Smooth muscle cell (in vitro differentiated cells): Measurements from ENCODE around the gene SLX4. TPM values are rescaled to one million over a fixed set of nuclear protein-coding genes. Genes with fewer than 3 reads are reported as not detected.

ENCODE experiments used
- DNase-seq: peaks from one replicate; lab custom pipeline; 2025; ENCODE audit not compliant: unreplicated experiment; lab: John Stamatoyannopoulos, UW
- H2AFZ ChIP-seq: fragments of 200-600 bp; sonication (generic); 2 replicates; pipeline ENCODE4 v1.6.0; 2016; ENCODE audit warnings: antibody characterized with exemption, low read depth, mild to moderate bottlenecking
- H3F3A ChIP-seq: fragments of 200-600 bp; sonication (generic); 2 replicates; pipeline ENCODE4 v1.6.0; 2017; ENCODE audit warnings: antibody characterized with exemption, low read depth
- H3K27ac ChIP-seq: fragments of 200-600 bp; sonication (generic); 2 replicates; pipeline ENCODE4 v1.5.1; 2016; ENCODE audit warnings: low read depth, mild to moderate bottlenecking
- H3K27me3 ChIP-seq: fragments of 200-600 bp; sonication (generic); 2 replicates; pipeline ENCODE4 v1.6.1; 2016; ENCODE audit warnings: low read depth, mild to moderate bottlenecking
- H3K36me3 ChIP-seq: fragments of 200-600 bp; sonication (generic); 2 replicates; pipeline ENCODE4 v1.5.1; 2016; ENCODE audit warnings: low read depth
- H3K4me1 ChIP-seq: fragments of 200-600 bp; sonication (generic); 2 replicates; pipeline ENCODE4 v1.5.1; 2016; ENCODE audit warnings: low read depth
- H3K4me2 ChIP-seq: fragments of 200-600 bp; sonication (generic); 2 replicates; pipeline ENCODE4 v1.6.0; 2016; ENCODE audit warnings: mild to moderate bottlenecking
- H3K4me3 ChIP-seq: fragments of 200-600 bp; sonication (generic); 2 replicates; pipeline ENCODE4 v1.5.1; 2016; ENCODE audit warnings: mild to moderate bottlenecking
- H3K79me2 ChIP-seq: fragments of 200-600 bp; sonication (generic); 2 replicates; pipeline ENCODE4 v1.6.0; 2016; ENCODE audit warnings: low read depth, mild to moderate bottlenecking
- H3K9ac ChIP-seq: fragments of 200-600 bp; sonication (generic); 2 replicates; pipeline ENCODE4 v1.6.0; 2016; ENCODE audit warnings: low read depth
- H3K9me3 ChIP-seq: fragments of 200-600 bp; sonication (generic); replicated peaks from 2 replicates; pipeline ENCODE4 v1.5.1; 2016; ENCODE audit warnings: low read depth
- H4K20me1 ChIP-seq: fragments of 200-600 bp; sonication (generic); 2 replicates; pipeline ENCODE4 v1.6.0; 2016; ENCODE audit warnings: low read depth
- WGBS: methylation state at CpG from one replicate; pipeline ENCODE4 v1.1.7; 2016; ENCODE audit warnings: low lambda C conversion rate; 5-methylcytosine and 5-hydroxymethylcytosine counted together
- polyA plus RNA-seq: library from polyadenylated mRNA; unstranded; fragments of >200 nt; fragmentation: Nextera tagmentation; extraction: Ambion mirVana; gene quantifications from 2 replicates; pipeline ENCODE4 v1.2.1, GENCODE V29; 2016
- total RNA-seq: library from RNA; depleted of rRNA; stranded (reverse); fragments of >200 nt; gene quantifications from 2 replicates; pipeline ENCODE4 v1.2.3, GENCODE V29; 2014
- TF ChIP-seq, protein P1 (sequence below): fragments of 200-600 bp; sonication (generic); IDR thresholded peaks from 2 replicates; pipeline ENCODE4 v1.5.1; 2017; ENCODE audit warnings: borderline replicate concordance, mild to moderate bottlenecking, antibody characterized with exemption; ENCODE audit not compliant: insufficient read depth, poor library complexity, severe bottlenecking

Gene SLX4
- total and polyA plus RNA-seq, 2 experiments from 2014 or later: 3.5 to 3.6 TPM

DNA sequence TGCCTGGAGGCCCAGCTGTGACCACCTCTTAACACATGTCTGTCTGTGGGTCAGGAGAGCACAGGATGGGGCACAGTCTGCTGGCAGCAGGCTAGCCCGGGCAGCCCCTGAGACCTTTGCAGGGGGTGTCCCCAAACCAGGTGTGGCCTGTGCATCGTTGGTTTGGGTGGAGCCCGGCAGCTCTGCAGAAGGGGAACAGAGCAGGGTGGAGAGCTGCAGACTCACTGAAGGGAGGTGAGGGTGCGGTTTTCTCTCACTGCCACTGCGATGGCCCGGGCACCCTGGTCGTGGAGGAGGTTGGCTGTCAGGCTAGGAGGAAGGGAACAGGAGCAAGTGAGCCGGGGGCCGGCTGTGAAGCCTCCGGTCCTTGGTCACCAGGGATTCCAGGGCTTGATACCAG, 63.0 kb downstream of the SLX4 start:
- 92% methylated on average over 10 of the region's 10 CpGs for WGBS
- H3K9me3 ChIP-seq: no peaks in the 10 kb centered on the region
- no peaks in the 10 kb centered on the region for H4K20me1 ChIP-seq
- no peaks in the 10 kb centered on the region for H3F3A ChIP-seq
- no peaks in the 10 kb centered on the region for H3K36me3 ChIP-seq
- H3K27me3 ChIP-seq: no peaks in the 10 kb centered on the region
- peaks cover 6% of the 10 kb centered on the region for H3K4me1 ChIP-seq
- TF ChIP-seq, protein P1, sequence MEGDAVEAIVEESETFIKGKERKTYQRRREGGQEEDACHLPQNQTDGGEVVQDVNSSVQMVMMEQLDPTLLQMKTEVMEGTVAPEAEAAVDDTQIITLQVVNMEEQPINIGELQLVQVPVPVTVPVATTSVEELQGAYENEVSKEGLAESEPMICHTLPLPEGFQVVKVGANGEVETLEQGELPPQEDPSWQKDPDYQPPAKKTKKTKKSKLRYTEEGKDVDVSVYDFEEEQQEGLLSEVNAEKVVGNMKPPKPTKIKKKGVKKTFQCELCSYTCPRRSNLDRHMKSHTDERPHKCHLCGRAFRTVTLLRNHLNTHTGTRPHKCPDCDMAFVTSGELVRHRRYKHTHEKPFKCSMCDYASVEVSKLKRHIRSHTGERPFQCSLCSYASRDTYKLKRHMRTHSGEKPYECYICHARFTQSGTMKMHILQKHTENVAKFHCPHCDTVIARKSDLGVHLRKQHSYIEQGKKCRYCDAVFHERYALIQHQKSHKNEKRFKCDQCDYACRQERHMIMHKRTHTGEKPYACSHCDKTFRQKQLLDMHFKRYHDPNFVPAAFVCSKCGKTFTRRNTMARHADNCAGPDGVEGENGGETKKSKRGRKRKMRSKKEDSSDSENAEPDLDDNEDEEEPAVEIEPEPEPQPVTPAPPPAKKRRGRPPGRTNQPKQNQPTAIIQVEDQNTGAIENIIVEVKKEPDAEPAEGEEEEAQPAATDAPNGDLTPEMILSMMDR: no peak
- H3K27ac ChIP-seq: no peak overlapping the region
- no peak for DNase-seq
- no peak overlapping the region for H3K4me3 ChIP-seq
- no peak overlapping the region for H2AFZ ChIP-seq
- no peak overlapping the region for H3K4me2 ChIP-seq
- H3K9ac ChIP-seq: no peak overlapping the region
- H3K79me2 ChIP-seq: no peaks in the 10 kb centered on the region

DNA sequence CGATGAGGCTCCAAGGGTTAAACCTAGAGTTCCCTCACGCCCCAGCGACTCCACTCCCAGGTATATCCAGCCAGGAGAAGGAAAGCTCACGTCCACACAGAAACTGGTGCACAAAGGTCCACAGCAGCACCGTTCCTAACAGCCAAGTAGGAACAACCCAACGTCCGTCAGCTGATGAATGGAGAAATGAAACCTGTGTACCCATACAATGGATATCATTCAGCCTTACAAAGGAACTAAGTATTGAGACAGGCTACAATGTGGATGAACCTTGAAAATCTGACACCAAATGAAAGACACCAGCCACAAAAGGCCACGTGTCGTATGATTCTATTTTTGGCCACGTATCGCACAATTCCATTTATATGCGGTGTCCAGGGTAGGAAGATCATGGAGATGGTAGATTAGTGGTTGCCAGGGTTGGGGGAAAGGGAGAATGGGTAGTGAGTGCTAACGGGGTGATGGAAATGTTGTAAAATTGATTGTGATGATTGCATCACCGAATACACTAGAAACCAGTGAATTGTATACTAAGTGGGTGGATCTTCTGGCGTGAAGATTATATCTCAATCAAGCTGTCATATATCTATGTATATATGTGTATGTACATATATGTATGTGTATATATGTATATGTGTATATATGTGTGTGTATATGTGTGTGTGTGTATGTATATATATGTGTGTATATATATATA, 64.3 kb downstream of the SLX4 start:
- Histone ChIP-seq H3K79me2 (no peaks in the 10 kb centered on the region), H3K4me2 (no peak overlapping the region), H3F3A (no peaks in the 10 kb centered on the region), H3K9ac (no peak overlapping the region), H4K20me1 (no peaks in the 10 kb centered on the region), H3K27ac (no peak overlapping the region), H3K4me3 (no peak overlapping the region), H3K36me3 (no peaks in the 10 kb centered on the region), H3K4me1 (no peaks in the 10 kb centered on the region), H2AFZ (no peak overlapping the region), H3K27me3 (no peaks in the 10 kb centered on the region), H3K9me3 (no peaks in the 10 kb centered on the region)
- TF ChIP-seq, protein P1: no peak
- no peak for DNase-seq
- 96% methylated on average over 15 of the region's 15 CpGs for WGBS

GRCh38 chr16:3542601-3543373, 68.6 kb downstream of the SLX4 start:
- no peaks in the 10 kb centered on the region for H3K9me3 ChIP-seq
- H3K4me3 ChIP-seq: no peak overlapping the region
- H3K9ac ChIP-seq: no peak overlapping the region
- TF ChIP-seq, protein P1: no peak
- 86% methylated on average over 6 of the region's 6 CpGs for WGBS
- no peaks in the 10 kb centered on the region for H3K36me3 ChIP-seq
- H3K4me1 ChIP-seq: no peaks in the 10 kb centered on the region
- H3K4me2 ChIP-seq: no peak overlapping the region
- no peaks in the 10 kb centered on the region for H3K27me3 ChIP-seq
- H3F3A ChIP-seq: no peaks in the 10 kb centered on the region
- H3K27ac ChIP-seq: no peak overlapping the region
- no peak overlapping the region for H2AFZ ChIP-seq
- no peaks in the 10 kb centered on the region for H3K79me2 ChIP-seq
- no peaks in the 10 kb centered on the region for H4K20me1 ChIP-seq
- no peak for DNase-seq
